Vagina (tissue), 2 donors: ENCODE data around the gene CD80. TPM values are rescaled to one million over a fixed set of nuclear protein-coding genes. Genes with fewer than 3 reads are reported as not detected.

ENCODE experiments used
- DNase-seq, 2 donors: peaks; one replicate each; pipeline ENCODE4 v3.0.0-alpha.2; 2017; ENCODE audit errors: extremely low spot score in 2 of 2
- H3K27ac ChIP-seq: fragments of 200-600 bp; sonication (generic); one replicate; pipeline ENCODE4 v1.5.1; 2019
- H3K27me3 ChIP-seq: fragments of 200-600 bp; sonication (generic); one replicate; pipeline ENCODE4 v1.5.1; 2019
- H3K36me3 ChIP-seq, 2 donors: fragments of 200-600 bp; sonication (generic); one replicate each; pipeline ENCODE4 v1.5.1; 2017 to 2019
- H3K4me1 ChIP-seq: fragments of 200-600 bp; sonication (generic); one replicate; pipeline ENCODE4 v1.5.1; 2019
- H3K4me3 ChIP-seq, 2 donors: fragments of 200-600 bp; sonication (generic); 1 replicate in 1 of 2; 2 replicates in 1 of 2; pipeline ENCODE4 v1.5.1; 2016 to 2019
- H3K9me3 ChIP-seq: fragments of 200-600 bp; sonication (generic); one replicate; pipeline ENCODE4 v1.5.1; 2019
- POLR2A ChIP-seq, 2 donors: fragments of 450-650 bp; IDR thresholded peaks; one replicate each; pipeline ENCODE4 v1.6.1; 2017; ENCODE audit warnings: antibody characterized with exemption in 2 of 2, mild to moderate bottlenecking in 2 of 2, moderate library complexity in 2 of 2
- POLR2AphosphoS5 ChIP-seq, 2 donors: sonication (generic); formaldehyde crosslinking; IDR thresholded peaks; one replicate each; pipeline ENCODE4 v1.9.0; 2017; ENCODE audit warnings: antibody characterized with exemption in 2 of 2, mild to moderate bottlenecking in 2 of 2, low read depth in 1 of 2; ENCODE audit not compliant: insufficient read depth in 1 of 2
- intact Hi-C: fragments of 100-400 bp; cut with DNase I; formaldehyde crosslinking; loops from one replicate; pipeline ENCODE4 v1.15.1; 2023
- total RNA-seq: library from RNA; depleted of rRNA; stranded (reverse); fragments of >200 nt; gene quantifications from one replicate; pipeline ENCODE4 v1.2.3, GENCODE V29; 2016
- TF ChIP-seq, protein P1 (sequence below), 3 experiments: fragments of 450-650 bp in 2 of 3; fragments of 200-600 bp in 1 of 3; sonication (generic) in 1 of 3; IDR thresholded peaks; one replicate each; pipeline ENCODE4 v1.5.1; 2017 to 2019; ENCODE audit warnings: antibody characterized with exemption in 3 of 3, mild to moderate bottlenecking in 2 of 3, moderate library complexity in 2 of 3

CD80 gene
- total RNA-seq, 1 donor from 2014 or later, result not detected

- Histone ChIP-seq H3K27me3 (no peaks in the 10 kb centered on the region), H3K27ac (no peak overlapping the region), H3K36me3 (peaks cover 0 to 14% of the 10 kb centered on the region in 2 donors), H3K4me1 (peaks cover 7% of the 10 kb centered on the region), H3K9me3 (no peaks in the 10 kb centered on the region), H3K4me3 (no peak overlapping the region)
- intact Hi-C loops, result no loop called here
- TF ChIP-seq POLR2AphosphoS5 (IDR thresholded peaks at IDR 0.05; ENCODE audit: insufficient read depth in 1 of 2, low read depth in 1 of 2), result no peak
- TF ChIP-seq, protein P1, sequence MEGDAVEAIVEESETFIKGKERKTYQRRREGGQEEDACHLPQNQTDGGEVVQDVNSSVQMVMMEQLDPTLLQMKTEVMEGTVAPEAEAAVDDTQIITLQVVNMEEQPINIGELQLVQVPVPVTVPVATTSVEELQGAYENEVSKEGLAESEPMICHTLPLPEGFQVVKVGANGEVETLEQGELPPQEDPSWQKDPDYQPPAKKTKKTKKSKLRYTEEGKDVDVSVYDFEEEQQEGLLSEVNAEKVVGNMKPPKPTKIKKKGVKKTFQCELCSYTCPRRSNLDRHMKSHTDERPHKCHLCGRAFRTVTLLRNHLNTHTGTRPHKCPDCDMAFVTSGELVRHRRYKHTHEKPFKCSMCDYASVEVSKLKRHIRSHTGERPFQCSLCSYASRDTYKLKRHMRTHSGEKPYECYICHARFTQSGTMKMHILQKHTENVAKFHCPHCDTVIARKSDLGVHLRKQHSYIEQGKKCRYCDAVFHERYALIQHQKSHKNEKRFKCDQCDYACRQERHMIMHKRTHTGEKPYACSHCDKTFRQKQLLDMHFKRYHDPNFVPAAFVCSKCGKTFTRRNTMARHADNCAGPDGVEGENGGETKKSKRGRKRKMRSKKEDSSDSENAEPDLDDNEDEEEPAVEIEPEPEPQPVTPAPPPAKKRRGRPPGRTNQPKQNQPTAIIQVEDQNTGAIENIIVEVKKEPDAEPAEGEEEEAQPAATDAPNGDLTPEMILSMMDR (IDR thresholded peaks at IDR 0.05), result no peak
- no peak for TF ChIP-seq POLR2A (IDR thresholded peaks at IDR 0.05)
- no peak for DNase-seq
Observed at GRCh38 chr3:119492810-119493209, 66.6 kb downstream of the CD80 start.

- no peak overlapping the region for H3K4me3 ChIP-seq
- H3K36me3 ChIP-seq, result peaks cover 0 to 14% of the 10 kb centered on the region in 2 donors
- intact Hi-C loops, result no loop called here
- no peaks in the 10 kb centered on the region for H3K9me3 ChIP-seq
- DNase-seq, result no peak
- H3K27ac ChIP-seq, result no peak overlapping the region
- H3K27me3 ChIP-seq, result no peaks in the 10 kb centered on the region
- TF ChIP-seq, protein P1 (IDR thresholded peaks at IDR 0.05), result no peak
- TF ChIP-seq POLR2AphosphoS5 (IDR thresholded peaks at IDR 0.05; ENCODE audit: insufficient read depth in 1 of 2, low read depth in 1 of 2), result no peak
- TF ChIP-seq POLR2A (IDR thresholded peaks at IDR 0.05), result no peak
- peaks cover under 1% of the 10 kb centered on the region for H3K4me1 ChIP-seq
Observed at GRCh38 chr3:119492128-119492527, 67.3 kb downstream of the CD80 start.

DNA sequence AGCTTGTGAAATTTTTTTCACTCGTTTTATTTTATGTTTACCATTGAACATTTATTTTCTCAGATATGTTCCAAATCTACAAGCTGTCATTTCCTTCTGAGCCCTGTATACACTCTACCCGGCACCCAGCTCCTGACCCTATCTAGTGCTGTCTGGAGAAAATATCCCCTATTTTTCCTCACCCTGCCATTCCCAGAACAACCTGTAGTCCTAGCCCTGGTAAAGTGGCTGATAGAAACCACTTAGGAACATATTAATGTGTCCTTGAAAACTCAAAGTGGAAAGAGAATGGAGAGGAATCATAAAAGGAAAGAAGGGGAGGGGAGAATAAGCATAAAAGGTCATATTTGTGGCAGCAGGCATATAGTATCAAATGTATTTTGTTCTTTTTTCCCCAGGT lies 69.3 kb downstream of the CD80 start:
- Histone ChIP-seq H3K27ac (no peak overlapping the region), H3K4me1 (no peaks in the 10 kb centered on the region), H3K9me3 (no peaks in the 10 kb centered on the region), H3K27me3 (no peaks in the 10 kb centered on the region), H3K4me3 (no peak overlapping the region), H3K36me3 (peaks cover 0 to 31% of the 10 kb centered on the region in 2 donors)
- no peak for DNase-seq
- TF ChIP-seq, protein P1 (IDR thresholded peaks at IDR 0.05), result no peak
- TF ChIP-seq POLR2A (IDR thresholded peaks at IDR 0.05), result no peak
- TF ChIP-seq POLR2AphosphoS5 (IDR thresholded peaks at IDR 0.05; ENCODE audit: insufficient read depth in 1 of 2, low read depth in 1 of 2), result no peak
- intact Hi-C loops, result no loop called here

DNA sequence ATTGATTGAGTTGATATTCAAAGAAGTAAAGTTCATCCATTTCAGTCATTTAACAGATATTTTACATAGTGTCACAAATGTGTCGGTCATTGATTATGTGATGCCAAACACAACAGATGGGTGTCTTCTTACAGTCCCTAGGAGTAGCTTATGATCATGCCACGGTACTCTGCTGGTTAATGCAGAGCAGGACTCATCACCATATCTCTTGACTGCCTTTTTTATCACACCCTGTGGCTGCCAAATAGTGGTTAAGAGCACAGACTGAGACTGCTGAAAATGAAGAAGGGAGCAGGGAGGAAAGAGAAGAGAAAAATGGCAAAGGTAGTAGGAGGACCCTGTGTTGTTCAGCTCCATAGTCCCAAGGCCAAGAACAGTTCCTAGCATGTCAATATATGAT lies 73.9 kb downstream of the CD80 start:
- Histone ChIP-seq H3K4me1 (no peaks in the 10 kb centered on the region), H3K27me3 (no peaks in the 10 kb centered on the region), H3K4me3 (no peak overlapping the region), H3K9me3 (no peaks in the 10 kb centered on the region), H3K27ac (no peak overlapping the region), H3K36me3 (peaks cover 0 to 41% of the 10 kb centered on the region in 2 donors)
- no peak for DNase-seq
- no peak for TF ChIP-seq POLR2A (IDR thresholded peaks at IDR 0.05)
- intact Hi-C loops, result no loop called here

DNA sequence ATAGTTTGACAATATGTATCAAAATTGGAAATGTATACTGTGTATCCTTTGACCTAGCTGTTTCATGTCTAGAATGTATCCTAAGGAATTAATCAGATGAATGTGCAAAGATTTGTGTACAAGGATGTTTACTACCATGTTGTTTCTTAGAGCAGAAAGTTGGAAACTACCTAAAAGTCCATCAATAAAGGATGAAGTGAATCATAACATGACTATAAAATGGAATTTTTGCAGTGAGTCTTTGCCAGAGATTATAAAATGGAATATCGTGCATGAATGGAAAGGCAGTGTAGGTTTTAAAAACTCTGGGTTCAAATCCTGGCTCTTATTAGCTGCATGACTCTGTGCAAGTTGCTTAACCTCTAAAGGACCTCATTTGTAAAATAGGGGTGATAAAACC lies 76.3 kb downstream of the CD80 start:
- Histone ChIP-seq H3K27me3 (no peaks in the 10 kb centered on the region), H3K9me3 (no peaks in the 10 kb centered on the region), H3K36me3 (peaks cover 0 to 30% of the 10 kb centered on the region in 2 donors), H3K4me3 (no peak overlapping the region), H3K4me1 (no peaks in the 10 kb centered on the region), H3K27ac (no peak overlapping the region)
- DNase-seq, result no peak
- intact Hi-C loops, result no loop called here
- no peak for TF ChIP-seq POLR2A (IDR thresholded peaks at IDR 0.05)
- TF ChIP-seq, protein P1 (IDR thresholded peaks at IDR 0.05), result no peak
- no peak for TF ChIP-seq POLR2AphosphoS5 (IDR thresholded peaks at IDR 0.05; ENCODE audit: insufficient read depth in 1 of 2, low read depth in 1 of 2)
